GM12878 (cell line): ENCODE results near the gene PACS2. TPM values are rescaled to one million over a fixed set of nuclear protein-coding genes. Genes with fewer than 3 reads are reported as not detected.

Source experiments
- ATAC-seq: fragments of 200-7000 bp; cut with Tn5 transposase; 3 replicates; pipeline ENCODE4 v1.9.1; 2020; ENCODE audit warnings: mild to moderate bottlenecking, moderate library complexity
- BruUV-seq: library from RNA; stranded (reverse); fragments of 400-500 nt; replicated peaks from 2 replicates; lab custom pipeline; 2021; lab: Mats Ljungman, UMichigan
- CTCF ChIA-PET: fragments of 300-600 bp; sonication (Branson Sonifier 250); formaldehyde crosslinking; extraction: SDS; loops from one replicate; lab custom pipeline; 2021; ENCODE audit warnings: inconsistent platforms; lab: Yijun Ruan, JAX
- POLR2A ChIA-PET: fragments of 350-600 bp; formaldehyde crosslinking; extraction: SDS; loops from one replicate; lab custom pipeline; 2021; ENCODE audit warnings: inconsistent platforms; lab: Charles Lee
- RAD21 ChIA-PET: fragments of 300-600 bp; sonication (Branson Sonifier 250); formaldehyde crosslinking; loops from one replicate; lab custom pipeline; 2023; ENCODE audit warnings: antibody characterized with exemption; ENCODE audit not compliant: unreplicated experiment; lab: Charles Lee
- SMC1A ChIA-PET: fragments of 300-600 bp; sonication (Branson Sonifier 250); formaldehyde crosslinking; loops from one replicate; lab custom pipeline; 2023; ENCODE audit not compliant: unreplicated experiment, uncharacterized antibody; lab: Charles Lee
- DNase-seq: peaks from one replicate; pipeline ENCODE4 v3.0.0-alpha.2; 2011; ENCODE audit warnings: low read depth, low spot score
- FAIRE-seq: peaks from 3 replicates; lab custom pipeline; 2011; peaks lifted over from hg19 to GRCh38; lab: Jason Lieb, UNC
- H2AFZ ChIP-seq: 2 replicates; pipeline ENCODE4 v1.6.0; 2011; ENCODE audit warnings: low read depth, low read length, control low read depth; ENCODE audit not compliant: control insufficient read depth
- H3K27ac ChIP-seq: 2 replicates; pipeline ENCODE4 v1.5.1; 2011; ENCODE audit warnings: control low read depth; ENCODE audit not compliant: control insufficient read depth, insufficient read depth
- H3K27me3 ChIP-seq, 2 experiments: replicated peaks in 1 of 2; 2 replicates each; pipeline versions ENCODE4 v1.6.0 to v1.6.1; 2011; ENCODE audit warnings: low read length in 1 of 2; ENCODE audit not compliant: control insufficient read depth in 2 of 2, insufficient read depth in 2 of 2
- H3K36me3 ChIP-seq, 2 experiments: 2 replicates each; pipeline ENCODE4 v1.5.1; 2011; ENCODE audit warnings: low read length in 1 of 2; ENCODE audit not compliant: control insufficient read depth in 2 of 2, insufficient read depth in 2 of 2
- H3K4me1 ChIP-seq: 2 replicates; pipeline ENCODE4 v1.6.1; 2011; ENCODE audit warnings: mild to moderate bottlenecking, low read length, moderate library complexity, mixed read lengths; ENCODE audit not compliant: control insufficient read depth, insufficient read depth
- H3K4me2 ChIP-seq: 2 replicates; pipeline ENCODE4 v1.6.0; 2011; ENCODE audit warnings: control low read depth; ENCODE audit not compliant: control insufficient read depth, insufficient read depth
- H3K4me3 ChIP-seq: fragments of 200-600 bp; sonication (generic); 2 replicates; pipeline ENCODE4 v1.5.1; 2016
- H3K79me2 ChIP-seq: 2 replicates; pipeline ENCODE4 v1.6.0; 2011; ENCODE audit warnings: low read length; ENCODE audit not compliant: control insufficient read depth, insufficient read depth
- H3K9ac ChIP-seq: 2 replicates; pipeline ENCODE4 v1.8.0; 2011; ENCODE audit warnings: low read length, control low read depth, mixed read lengths; ENCODE audit not compliant: control insufficient read depth, insufficient read depth
- H3K9me3 ChIP-seq: replicated peaks from 3 replicates; pipeline ENCODE4 v1.5.1; 2011; ENCODE audit warnings: mild to moderate bottlenecking, low read length; ENCODE audit not compliant: control insufficient read depth, insufficient read depth
- H4K20me1 ChIP-seq: 2 replicates; pipeline ENCODE4 v1.6.0; 2011; ENCODE audit not compliant: control insufficient read depth, insufficient read depth
- CBX5 ChIP-seq: sonication (generic); IDR thresholded peaks from 2 replicates; pipeline ENCODE4 v1.6.1; 2016; ENCODE audit warnings: low read depth, moderate library complexity, mild to moderate bottlenecking, inconsistent platforms
- CEBPB ChIP-seq, 2 experiments: fragments of 150-350 bp in 1 of 2; IDR thresholded peaks; 2 replicates each; pipeline ENCODE4 v1.6.1; 2012 to 2014; ENCODE audit warnings: low read depth in 2 of 2, low read length in 2 of 2, borderline replicate concordance in 1 of 2, inconsistent platforms in 1 of 2
- FOS ChIP-seq: IDR thresholded peaks from 3 replicates; pipeline ENCODE4 v1.6.1; 2011; ENCODE audit warnings: borderline replicate concordance; ENCODE audit not compliant: insufficient read length; ENCODE audit errors: extremely low read depth
- JUND ChIP-seq: IDR thresholded peaks from 2 replicates; pipeline ENCODE4 v1.6.1; 2012; ENCODE audit warnings: low read depth, mild to moderate bottlenecking, low read length, improper control_type of control experiment, moderate library complexity
- NFYB ChIP-seq: IDR thresholded peaks from 2 replicates; pipeline ENCODE4 v1.6.1; 2011; ENCODE audit warnings: low read depth, mild to moderate bottlenecking, low read length, improper control_type of control experiment, moderate library complexity; ENCODE audit not compliant: insufficient read depth
- RAD21 ChIP-seq: IDR thresholded peaks from 2 replicates; pipeline ENCODE4 v1.6.1; 2011; ENCODE audit warnings: mild to moderate bottlenecking, low read depth, low read length, moderate library complexity; ENCODE audit not compliant: insufficient read depth
- SIX5 ChIP-seq: IDR thresholded peaks from 2 replicates; pipeline ENCODE4 v1.6.1; 2011; ENCODE audit warnings: mild to moderate bottlenecking, low read depth, low read length, moderate library complexity; ENCODE audit not compliant: severe bottlenecking
- SP1 ChIP-seq: IDR thresholded peaks from one replicate; pipeline ENCODE4 v1.6.1; 2011; ENCODE audit warnings: low read depth, low read length
- YY1 ChIP-seq: IDR thresholded peaks from 2 replicates; pipeline ENCODE4 v1.6.1; 2011; ENCODE audit warnings: low read depth, mild to moderate bottlenecking, low read length
- ZNF217 ChIP-seq: fragments of 450-650 bp; IDR thresholded peaks from 2 replicates; pipeline ENCODE4 v1.6.1; 2017; ENCODE audit warnings: antibody characterized with exemption, mild to moderate bottlenecking
- ZNF384 ChIP-seq: IDR thresholded peaks from 2 replicates; pipeline ENCODE4 v1.6.1; 2012; ENCODE audit warnings: low read depth, mild to moderate bottlenecking, low read length, improper control_type of control experiment, borderline replicate concordance
- ZSCAN29 ChIP-seq: fragments of 450-650 bp; IDR thresholded peaks from 2 replicates; pipeline ENCODE4 v1.6.1; 2017; ENCODE audit warnings: mild to moderate bottlenecking, moderate library complexity
- ZZZ3 ChIP-seq: IDR thresholded peaks from 2 replicates; pipeline ENCODE4 v1.6.1; 2011; ENCODE audit warnings: low read depth; ENCODE audit not compliant: control insufficient read depth, insufficient read length
- WGBS: methylation state at CpG from one replicate; pipeline ENCODE4 v1.1.6; 2016; ENCODE audit warnings: low lambda C conversion rate; ENCODE audit not compliant: insufficient replicate concordance, insufficient coverage; ENCODE audit errors: missing lambda C conversion rate; 5-methylcytosine and 5-hydroxymethylcytosine counted together
- in situ Hi-C: fragments of 300-500 bp; cut with MboI; formaldehyde crosslinking; loops from 9 replicates; pipeline ENCODE4 v1.14.3; 2018; ENCODE audit warnings: mixed read lengths
- intact Hi-C: fragments of 100-400 bp; cut with micrococcal nuclease; formaldehyde crosslinking; loops from one replicate; pipeline ENCODE4 v1.14.2; 2022; ENCODE audit not compliant: unreplicated experiment
- polyA plus RNA-seq, 11 experiments: library from polyadenylated mRNA; depleted of rRNA in 4 of 11; unstranded in 6 of 11; stranded (reverse) in 5 of 11; fragments of >200 nt; fragmentation: Nextera tagmentation in 4 of 11; fragmentation: Illumina TruSeq in 1 of 11; extraction: Ambion mirVana in 4 of 11; extraction: Trizol in 1 of 11; gene quantifications; 1 replicate in 1 of 11; 2 replicates in 10 of 11; pipeline versions ENCODE4 v1.2.1 to v1.2.3, GENCODE V29; 2011 to 2016; ENCODE audit warnings: inconsistent platforms in 2 of 11, missing spikeins in 2 of 11, low read depth in 1 of 11
- total RNA-seq, 4 experiments: library from RNA; depleted of rRNA in 3 of 4; stranded (reverse); fragments of >200 nt in 3 of 4; fragmentation: Illumina TruSeq in 1 of 4; extraction: Trizol in 1 of 4; gene quantifications; 2 replicates each; pipeline versions ENCODE4 v1.2.1 to v1.2.3, GENCODE V29; 2013 to 2021
- TF ChIP-seq, protein P1 (sequence below): IDR thresholded peaks from 2 replicates; pipeline ENCODE4 v1.6.1; 2011; ENCODE audit warnings: low read depth, low read length, improper control_type of control experiment, borderline replicate concordance
- TF ChIP-seq, protein P2 (sequence below): IDR thresholded peaks from 2 replicates; pipeline ENCODE4 v1.6.1; 2012; ENCODE audit warnings: low read depth, low read length, improper control_type of control experiment
- TF ChIP-seq, protein P3 (sequence below): fragments of 450-650 bp; IDR thresholded peaks from 2 replicates; pipeline ENCODE4 v1.6.1; 2016; ENCODE audit warnings: mild to moderate bottlenecking

PACS2 gene
- total and polyA plus RNA-seq, 10 of the 15 experiments (the other 5 are each of a cell fraction or from before 2014, with no cell fraction given), result 0.21 to 37.3 (median 9.4) TPM

DNA sequence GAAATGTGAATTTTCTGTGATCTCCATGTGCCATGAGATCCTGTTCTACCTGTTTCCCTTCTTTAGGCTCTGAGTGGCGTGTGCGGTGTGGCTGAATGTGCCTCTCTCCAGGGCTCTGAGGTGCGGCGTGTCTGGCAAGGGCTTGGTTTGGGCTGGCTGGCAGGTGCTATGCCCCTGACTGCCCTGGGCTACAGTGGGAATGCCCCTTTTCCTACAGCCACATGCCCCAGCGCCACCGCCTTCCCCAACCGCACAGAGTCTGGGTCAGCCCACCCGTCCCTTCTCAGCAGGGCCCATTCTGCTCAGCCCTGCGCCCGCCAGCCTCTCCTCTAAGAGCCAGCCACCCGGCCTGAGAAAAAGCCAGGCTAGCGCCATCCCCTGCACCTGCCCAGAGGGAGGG is 41.5 kb upstream of the PACS2 start:
- Histone ChIP-seq H3K4me3 (no peak overlapping the region), H3K9me3 (no peaks in the 10 kb centered on the region), H3K4me2 (no peak overlapping the region), H3K27me3 (no peaks in the 10 kb centered on the region), H3K27ac (no peak overlapping the region), H4K20me1 (no peaks in the 10 kb centered on the region), H3K79me2 (no peaks in the 10 kb centered on the region; the same call in 1 of the 2 replicates), H2AFZ (no peak overlapping the region), H3K4me1 (no peaks in the 10 kb centered on the region), H3K36me3 (peaks cover 0 to 7% of the 10 kb centered on the region in 2 experiments; a peak in 2 of 4 replicates), H3K9ac (no peak overlapping the region)
- DNase-seq (no peak), FAIRE-seq (no peak), ATAC-seq (no peak)
- in situ Hi-C loops (no loop called here), intact Hi-C loops (no loop called here)
- ChIA-PET SMC1A (no interaction called here), RAD21 (no interaction called here), POLR2A (no interaction called here), CTCF (no interaction called here)
- 92% methylated on average over 12 of the region's 12 CpGs for WGBS
- TF ChIP-seq FOS (no peak), NFYB (no peak), CBX5 (no peak), CEBPB (IDR thresholded peaks at IDR 0.05; ENCODE audit: borderline replicate concordance in 1 of 2, low read depth in 2 of 2, low read length in 2 of 2) (no peak), YY1 (no peak)
- TF ChIP-seq, protein P1, sequence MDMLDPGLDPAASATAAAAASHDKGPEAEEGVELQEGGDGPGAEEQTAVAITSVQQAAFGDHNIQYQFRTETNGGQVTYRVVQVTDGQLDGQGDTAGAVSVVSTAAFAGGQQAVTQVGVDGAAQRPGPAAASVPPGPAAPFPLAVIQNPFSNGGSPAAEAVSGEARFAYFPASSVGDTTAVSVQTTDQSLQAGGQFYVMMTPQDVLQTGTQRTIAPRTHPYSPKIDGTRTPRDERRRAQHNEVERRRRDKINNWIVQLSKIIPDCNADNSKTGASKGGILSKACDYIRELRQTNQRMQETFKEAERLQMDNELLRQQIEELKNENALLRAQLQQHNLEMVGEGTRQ, result no peak
- no TSS peak for BruUV-seq

DNA sequence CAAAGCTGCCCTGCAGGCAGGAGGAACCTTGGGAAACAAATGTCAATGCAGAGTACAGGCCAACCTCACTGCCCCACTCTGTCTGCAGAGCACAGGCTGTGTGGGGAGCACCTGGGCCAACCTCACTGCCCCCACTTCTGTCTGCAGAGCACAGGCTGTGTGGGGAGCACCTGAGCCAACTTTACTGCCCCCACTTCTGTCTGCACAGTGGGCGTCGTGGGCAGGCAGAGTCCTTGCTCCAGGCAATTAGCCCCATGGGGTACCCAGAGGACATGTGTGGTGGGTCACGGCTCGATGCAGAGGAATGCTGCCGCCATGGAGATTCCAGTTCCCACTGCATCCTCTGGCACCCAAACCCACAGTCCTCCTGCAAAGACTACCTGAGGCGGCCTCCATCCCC is 39.9 kb upstream of the PACS2 start:
- H3K79me2 ChIP-seq, result no peaks in the 10 kb centered on the region; the same call in 1 of the 2 replicates
- WGBS, result 95% methylated on average over 6 of the region's 6 CpGs
- CTCF ChIA-PET, result no interaction called here
- DNase-seq, result no peak
- in situ Hi-C loops, result no loop called here
- H3K27me3 ChIP-seq, result no peaks in the 10 kb centered on the region
- no peaks in the 10 kb centered on the region for H3K9me3 ChIP-seq
- BruUV-seq, result no TSS peak
- H2AFZ ChIP-seq, result no peak overlapping the region
- peaks cover 0 to 2% of the 10 kb centered on the region in 2 experiments; a peak in 2 of 4 replicates for H3K36me3 ChIP-seq
- no peak overlapping the region for H3K27ac ChIP-seq
- POLR2A ChIA-PET, result no interaction called here
- no peaks in the 10 kb centered on the region for H4K20me1 ChIP-seq
- no peak overlapping the region for H3K9ac ChIP-seq
- SMC1A ChIA-PET, result interaction anchor here (1.5 kb wide), 1 partner anchor 14 kb away, joined by 3 read pairs; no protein-coding TSS in a partner anchor
- no peak for ATAC-seq
- intact Hi-C loops, result no loop called here
- no peak for FAIRE-seq
- H3K4me1 ChIP-seq, result no peaks in the 10 kb centered on the region
- H3K4me3 ChIP-seq, result no peak overlapping the region
- H3K4me2 ChIP-seq, result no peak overlapping the region
- RAD21 ChIA-PET, result no interaction called here
- TF ChIP-seq ZZZ3 (no peak), SP1 (no peak), ZNF217 (no peak), ZNF384 (no peak), JUND (no peak), ZSCAN29 (no peak), SIX5 (no peak), RAD21 (no peak)
- TF ChIP-seq, protein P2, sequence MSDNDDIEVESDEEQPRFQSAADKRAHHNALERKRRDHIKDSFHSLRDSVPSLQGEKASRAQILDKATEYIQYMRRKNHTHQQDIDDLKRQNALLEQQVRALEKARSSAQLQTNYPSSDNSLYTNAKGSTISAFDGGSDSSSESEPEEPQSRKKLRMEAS, result no peak
- TF ChIP-seq, protein P3, sequence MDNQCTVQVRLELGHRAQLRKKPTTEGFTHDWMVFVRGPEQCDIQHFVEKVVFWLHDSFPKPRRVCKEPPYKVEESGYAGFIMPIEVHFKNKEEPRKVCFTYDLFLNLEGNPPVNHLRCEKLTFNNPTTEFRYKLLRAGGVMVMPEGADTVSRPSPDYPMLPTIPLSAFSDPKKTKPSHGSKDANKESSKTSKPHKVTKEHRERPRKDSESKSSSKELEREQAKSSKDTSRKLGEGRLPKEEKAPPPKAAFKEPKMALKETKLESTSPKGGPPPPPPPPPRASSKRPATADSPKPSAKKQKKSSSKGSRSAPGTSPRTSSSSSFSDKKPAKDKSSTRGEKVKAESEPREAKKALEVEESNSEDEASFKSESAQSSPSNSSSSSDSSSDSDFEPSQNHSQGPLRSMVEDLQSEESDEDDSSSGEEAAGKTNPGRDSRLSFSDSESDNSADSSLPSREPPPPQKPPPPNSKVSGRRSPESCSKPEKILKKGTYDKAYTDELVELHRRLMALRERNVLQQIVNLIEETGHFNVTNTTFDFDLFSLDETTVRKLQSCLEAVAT, result no peak
